DMS114 treated with DMSO at 0.1 percent for 48 hours (cell line): ENCODE results near the gene GPR137B.
"Not testable (repeated sequence)": the region's sequence is repeated elsewhere in the genome, so short reads cannot be mapped to it uniquely, and the experiment has no call there.

Experiments used
- DNase-seq: peaks from one replicate; lab custom pipeline; 2025; ENCODE audit not compliant: unreplicated experiment; lab: John Stamatoyannopoulos, UW

Gene GPR137B

GRCh38 chr1:236143104-236143948 lies 987 bp downstream of the GPR137B start:
- DNase-seq: no peak

- DNase-seq: no peak
Observed at GRCh38 chr1:236144033-236144432, 1.7 kb downstream of the GPR137B start.

GRCh38 chr1:236144446-236145150 lies 2.3 kb downstream of the GPR137B start:
- DNase-seq: no peak

- DNase-seq: no peak
Observed at GRCh38 chr1:236147068-236147467, 4.7 kb downstream of the GPR137B start.

GRCh38 chr1:236147521-236148469 lies 5.5 kb downstream of the GPR137B start:
- DNase-seq: no peak

GRCh38 chr1:236148470-236148845 lies 6.1 kb downstream of the GPR137B start:
- DNase-seq: no peak

GRCh38 chr1:236149003-236149595 lies 6.8 kb downstream of the GPR137B start:
- no peak for DNase-seq

- DNase-seq: no peak
Observed at GRCh38 chr1:236149696-236150228, 7.4 kb downstream of the GPR137B start.

- no peak for DNase-seq
Observed at GRCh38 chr1:236150311-236150955, 8.1 kb downstream of the GPR137B start.

- DNase-seq: no peak
Observed at GRCh38 chr1:236150986-236151385, 8.6 kb downstream of the GPR137B start.

- DNase-seq: no peak
Observed at GRCh38 chr1:236151739-236152424, 9.5 kb downstream of the GPR137B start.

- DNase-seq: no peak
Observed at GRCh38 chr1:236154126-236154525, 11.8 kb downstream of the GPR137B start.

GRCh38 chr1:236154671-236155398 lies 12.5 kb downstream of the GPR137B start:
- no peak for DNase-seq

GRCh38 chr1:236155399-236155767 lies 13.0 kb downstream of the GPR137B start:
- no peak for DNase-seq

GRCh38 chr1:236155841-236156503 lies 13.6 kb downstream of the GPR137B start:
- no peak for DNase-seq

- no peak for DNase-seq
Observed at GRCh38 chr1:236156512-236157208, 14.3 kb downstream of the GPR137B start.

GRCh38 chr1:236158072-236158471 lies 15.7 kb downstream of the GPR137B start:
- DNase-seq: not testable (repeated sequence)

- DNase-seq: no peak
Observed at GRCh38 chr1:236158719-236159118, 16.4 kb downstream of the GPR137B start.
